ENCODE results near the gene EIF4EBP3. TPM values are rescaled to one million over a fixed set of nuclear protein-coding genes. Genes with fewer than 3 reads are reported as not detected.

The EIF4EBP3 gene
- 0.44 and 1.6 TPM in 2 replicates for total RNA-seq

DNA sequence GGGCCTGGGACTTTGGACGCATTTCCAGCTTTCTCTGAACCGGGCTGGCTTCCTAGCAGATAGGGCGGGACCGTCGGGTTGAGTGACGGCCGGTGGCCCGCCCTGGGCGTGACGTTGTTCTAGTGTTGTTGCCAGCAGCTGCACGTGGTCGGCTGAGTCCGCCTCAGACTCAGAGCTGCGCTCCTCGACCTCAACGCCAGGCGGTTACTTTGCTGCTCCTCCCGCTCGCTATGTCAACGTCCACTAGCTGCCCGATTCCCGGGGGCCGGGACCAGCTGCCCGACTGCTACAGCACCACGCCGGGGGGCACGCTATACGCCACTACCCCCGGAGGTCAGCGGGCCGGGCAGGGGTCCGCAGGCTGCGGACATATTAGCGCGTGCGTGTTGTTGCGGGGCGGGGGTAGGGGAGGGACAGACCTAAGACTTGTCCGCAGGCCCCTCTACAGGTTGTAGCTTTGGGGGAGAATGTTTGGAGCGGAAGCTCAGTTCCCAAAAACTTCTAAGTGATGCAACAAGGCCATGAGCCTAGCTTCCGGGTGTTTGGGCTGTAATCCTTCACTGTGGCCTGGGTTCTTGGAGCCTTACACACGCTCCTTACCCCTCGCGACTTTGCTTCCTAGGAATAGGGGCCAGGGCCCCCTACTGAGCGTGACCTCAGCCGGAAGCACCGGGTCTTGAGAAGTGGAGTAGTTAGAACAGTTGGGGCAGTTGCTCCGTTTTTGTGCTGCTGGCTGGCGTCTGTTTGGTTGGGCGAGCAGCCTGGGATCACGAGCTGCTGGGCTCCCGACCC is at the start of gene EIF4EBP3:
Gene EIF4EBP3, plus strand, starts transcription at position 155 of the 792 bp plus-strand sequence. Its CDS starts 76 bp downstream, at position 231.

DNA sequence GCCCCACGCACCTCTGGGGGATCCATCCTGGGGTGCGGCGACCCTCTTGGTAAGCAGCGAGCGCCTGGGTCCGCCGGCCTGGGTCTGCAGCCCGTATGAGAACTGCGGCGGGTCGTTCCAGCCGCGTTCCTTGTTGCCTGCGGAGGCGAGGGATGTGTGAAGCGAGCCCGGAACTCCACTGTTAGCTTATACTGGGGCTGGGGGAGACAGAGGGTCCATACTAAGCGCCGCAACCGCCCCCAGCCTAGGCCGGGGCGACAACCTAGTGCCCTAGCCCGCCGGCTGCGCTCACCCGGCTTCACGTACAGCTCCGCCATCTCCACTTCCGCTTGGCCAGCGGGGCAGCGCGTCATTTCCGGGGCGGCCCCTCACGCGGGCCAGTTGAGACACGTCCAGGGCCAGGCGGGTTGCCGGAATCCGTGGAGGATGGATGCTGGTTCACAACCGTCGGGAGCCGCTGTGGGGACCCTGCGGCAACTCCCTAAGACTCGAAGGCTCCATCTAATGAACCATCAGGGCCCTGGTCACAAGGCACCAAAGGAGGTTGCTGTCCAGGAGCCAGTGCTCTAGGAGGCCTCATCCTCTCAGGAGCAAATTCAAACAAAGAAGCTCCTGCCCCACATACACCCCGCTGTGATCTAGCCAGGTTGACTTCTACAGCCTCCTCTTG is 9.8 kb downstream of the EIF4EBP3 start, which contains the start of gene SRA1:
Gene SRA1, minus strand, starts transcription at position 338 of the 670 bp plus-strand sequence. Its CDS starts 21 bp downstream, at position 317.

DNA sequence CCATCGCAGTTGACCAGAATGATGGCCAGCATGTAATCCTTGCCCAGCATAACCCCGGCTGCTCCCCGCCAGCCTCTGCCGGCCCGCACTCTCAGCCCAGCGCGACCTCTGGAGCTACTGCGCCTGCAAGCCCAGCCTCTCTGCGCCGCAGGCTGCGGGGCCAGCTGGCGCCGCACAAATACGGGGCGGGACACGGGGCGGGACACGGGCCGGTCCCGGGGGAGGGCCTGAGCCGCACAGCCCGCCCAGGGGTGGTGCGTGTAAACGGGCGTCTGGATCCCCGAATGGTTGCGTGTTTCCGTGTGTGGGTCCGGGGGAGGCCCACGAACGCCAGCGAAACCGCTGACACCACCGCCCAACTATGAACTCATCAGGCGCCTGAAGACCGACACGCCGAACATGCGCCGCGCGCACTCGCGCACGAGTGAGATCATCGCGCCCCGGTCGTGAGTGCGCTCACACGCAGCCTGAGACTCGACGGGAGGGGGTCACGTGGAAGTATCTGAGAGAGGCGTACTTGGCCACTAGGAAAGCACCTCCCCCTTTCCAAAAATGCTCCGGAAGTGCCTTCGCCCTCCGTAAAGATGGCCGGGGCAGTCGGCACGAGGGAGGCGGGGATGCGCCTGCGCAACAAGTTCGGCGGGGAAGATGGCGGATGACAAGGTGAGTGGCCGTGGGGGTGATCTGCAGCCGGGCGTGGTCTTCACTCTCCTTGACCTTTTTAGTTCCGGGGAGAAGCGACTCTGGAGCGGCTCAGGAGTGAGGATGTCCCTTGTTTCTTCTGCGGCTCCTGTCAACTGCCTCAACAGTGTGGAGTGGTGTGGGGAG is 16.9 kb downstream of the EIF4EBP3 start, which contains the start of the genes APBB3 and SLC35A4:
Gene APBB3, minus strand, starts transcription at position 403 of the 828 bp plus-strand sequence. Its CDS starts 353 bp downstream, at position 50.
Gene SLC35A4, plus strand, starts transcription at position 633 of the 828 bp plus-strand sequence. CDS start 2,342 bp downstream, outside the sequence.

Other genes with a start within 250 kb of the EIF4EBP3 start
- 48.6 and 62.2 TPM in 2 replicates for gene PFDN1, start 244.6 kb upstream of the EIF4EBP3 start, total RNA-seq
- gene HBEGF, start 201.1 kb upstream of the EIF4EBP3 start, total RNA-seq: 26.7 and 28.3 TPM in 2 replicates
- under 0.01 and 0.19 TPM in 2 replicates for gene SLC4A9, start 187.5 kb upstream of the EIF4EBP3 start, total RNA-seq
- 46.1 and 120 TPM in 2 replicates for gene ANKHD1, start 145.8 kb upstream of the EIF4EBP3 start, total RNA-seq
- 15.4 and 17.1 TPM in 2 replicates for gene SRA1, start 9.8 kb downstream of the EIF4EBP3 start, total RNA-seq
- gene APBB3, start 16.9 kb downstream of the EIF4EBP3 start, total RNA-seq: 5.0 and 16.0 TPM in 2 replicates
- gene SLC35A4, start 17.2 kb downstream of the EIF4EBP3 start, total RNA-seq: 11.3 and 45.3 TPM in 2 replicates
- 3.2 TPM in 1 of 2 replicates, not detected in the other for gene CD14, start 85.5 kb downstream of the EIF4EBP3 start, total RNA-seq
- gene TMCO6, start 91.8 kb downstream of the EIF4EBP3 start, total RNA-seq: 15.4 and 19.7 TPM in 2 replicates
- gene NDUFA2, start 100.0 kb downstream of the EIF4EBP3 start, total RNA-seq: 42.2 and 64.1 TPM in 2 replicates
- gene IK, start 100.2 kb downstream of the EIF4EBP3 start, total RNA-seq: 75.0 and 111 TPM in 2 replicates
- gene WDR55, start 117.2 kb downstream of the EIF4EBP3 start, total RNA-seq: 30.4 and 34.9 TPM in 2 replicates
- 0.38 and 0.49 TPM in 2 replicates for gene DND1, start 125.9 kb downstream of the EIF4EBP3 start, total RNA-seq
- gene HARS1, start 143.7 kb downstream of the EIF4EBP3 start, total RNA-seq: 60.2 and 70.4 TPM in 2 replicates
- gene HARS2, start 143.8 kb downstream of the EIF4EBP3 start, total RNA-seq: 24.1 and 36.4 TPM in 2 replicates
- gene ZMAT2, start 152.8 kb downstream of the EIF4EBP3 start, total RNA-seq: 37.2 and 58.8 TPM in 2 replicates
- gene PCDHA1, start 238.5 kb downstream of the EIF4EBP3 start, total RNA-seq: 0.13 TPM in 1 of 2 replicates, not detected in the other
- gene PCDHA2, start 247.2 kb downstream of the EIF4EBP3 start, total RNA-seq: 0.06 TPM in 1 of 2 replicates, not detected in the other

Measured in bladder microvascular endothelial cell (primary cell).